K562 (cell line): ENCODE data around the gene DEFB124. TPM values are rescaled to one million over a fixed set of nuclear protein-coding genes. Genes with fewer than 3 reads are reported as not detected.

Source experiments
- ATAC-seq: fragments of 200-7000 bp; cut with Tn5 transposase; 3 replicates; pipeline ENCODE4 v1.9.1; 2020; ENCODE audit warnings: moderate library complexity
- BruUV-seq: library from RNA; stranded (reverse); fragments of 400-500 nt; replicated peaks from 2 replicates; lab custom pipeline; 2021; lab: Mats Ljungman, UMichigan
- CTCF ChIA-PET: fragments of 300-600 bp; formaldehyde crosslinking; extraction: SDS; loops from one replicate; lab custom pipeline; 2021; ENCODE audit warnings: low intra/inter-chr PET ratio; lab: Yijun Ruan, JAX
- POLR2A ChIA-PET: fragments of 300-600, 350-650 bp; sonication (Branson Sonifier 250); formaldehyde crosslinking; extraction: SDS; loops from one replicate; lab custom pipeline; 2021; ENCODE audit warnings: antibody characterized with exemption, inconsistent platforms; lab: Yijun Ruan, JAX
- DNase-seq, 4 experiments: peaks; one replicate each; pipeline versions ENCODE4 v3.0.0 to v3.0.0-alpha.2; 2011 to 2018; ENCODE audit warnings: low spot score in 3 of 4, mixed read lengths in 3 of 4; ENCODE audit errors: extremely low read depth in 1 of 4
- FAIRE-seq: peaks from 2 replicates; lab custom pipeline; 2011; peaks lifted over from hg19 to GRCh38; lab: Jason Lieb, UNC
- H2AFZ ChIP-seq: 2 replicates; pipeline ENCODE4 v1.6.0; 2011; ENCODE audit warnings: low read depth, low read length, control low read depth, inconsistent platforms
- H3K27ac ChIP-seq: fragments of 200-600 bp; 3 replicates; pipeline ENCODE4 v1.8.0; 2011; ENCODE audit warnings: low read depth, mild to moderate bottlenecking, control low read depth, inconsistent platforms, low read length, moderate library complexity, mixed read lengths; ENCODE audit errors: extremely low read depth
- H3K27me3 ChIP-seq, 2 experiments: fragments of 300-600 bp in 1 of 2; 2 replicates in 1 of 2; 3 replicates in 1 of 2; pipeline versions ENCODE4 v1.6.0 to v1.8.0; 2011; ENCODE audit warnings: inconsistent platforms in 2 of 2, low read length in 2 of 2, mild to moderate bottlenecking in 1 of 2, mixed read lengths in 1 of 2, moderate library complexity in 1 of 2; ENCODE audit not compliant: control insufficient read depth in 2 of 2, insufficient read depth in 2 of 2
- H3K36me3 ChIP-seq: fragments of 300-600 bp; 3 replicates; pipeline ENCODE4 v1.8.0; 2011; ENCODE audit warnings: mild to moderate bottlenecking, low read length, inconsistent platforms; ENCODE audit not compliant: control insufficient read depth, insufficient read depth
- H3K4me1 ChIP-seq, 2 experiments: fragments of 200-600 bp in 1 of 2; replicated peaks in 1 of 2; 2 replicates in 1 of 2; 3 replicates in 1 of 2; pipeline versions ENCODE4 v1.5.1 to v1.8.0; 2011; ENCODE audit warnings: inconsistent platforms in 2 of 2, low read length in 2 of 2, mild to moderate bottlenecking in 1 of 2, mixed read lengths in 1 of 2, moderate library complexity in 1 of 2; ENCODE audit not compliant: control insufficient read depth in 2 of 2, insufficient read depth in 2 of 2
- H3K4me2 ChIP-seq: 2 replicates; pipeline ENCODE4 v1.6.1; 2011; ENCODE audit warnings: low read length, control low read depth, inconsistent platforms, mixed read lengths; ENCODE audit not compliant: insufficient read depth
- H3K4me3 ChIP-seq: fragments of 200-600 bp; sonication (generic), shearing (Covaris generic); 2 replicates; pipeline ENCODE4 v1.5.1; 2016; ENCODE audit warnings: control low read depth, inconsistent platforms
- H3K79me2 ChIP-seq: fragments of 200-600 bp; 3 replicates; pipeline ENCODE4 v1.8.0; 2011; ENCODE audit warnings: low read length, inconsistent platforms; ENCODE audit not compliant: control insufficient read depth, insufficient read depth
- H3K9ac ChIP-seq, 2 experiments: 2 replicates each; pipeline versions ENCODE4 v1.6.0 to v1.6.1; 2011; ENCODE audit warnings: low read depth in 2 of 2, low read length in 2 of 2, control low read depth in 1 of 2, inconsistent platforms in 1 of 2, mild to moderate bottlenecking in 1 of 2, mixed read lengths in 1 of 2; ENCODE audit not compliant: insufficient read depth in 1 of 2
- H3K9me1 ChIP-seq: one replicate; pipeline ENCODE4 v1.6.0; 2011; ENCODE audit warnings: inconsistent platforms, mild to moderate bottlenecking, low read length, moderate library complexity; ENCODE audit not compliant: control insufficient read depth, insufficient read depth
- H3K9me3 ChIP-seq: replicated peaks from 2 replicates; pipeline ENCODE4 v1.5.1; 2011; ENCODE audit warnings: low read depth, low read length, inconsistent platforms; ENCODE audit not compliant: control insufficient read depth, insufficient read depth
- H4K20me1 ChIP-seq: replicated peaks from 2 replicates; pipeline ENCODE4 v1.6.1; 2011; ENCODE audit warnings: low read length, inconsistent platforms, mixed read lengths; ENCODE audit not compliant: control insufficient read depth, insufficient read depth
- ARID1B ChIP-seq: fragments of 450-650 bp; IDR thresholded peaks from 2 replicates; pipeline ENCODE4 v1.6.1; 2016; ENCODE audit warnings: antibody characterized with exemption, mild to moderate bottlenecking, inconsistent platforms
- FOSL1 ChIP-seq: fragments of 200-800 bp; sonication (Bioruptor generic); conservative IDR thresholded peaks from 2 replicates; pipeline ENCODE4 v1.6.1; 2016; ENCODE audit warnings: missing genetic modification characterization, missing compliant biosample characterization
- ILK ChIP-seq: fragments of 450-650 bp; IDR thresholded peaks from 2 replicates; pipeline ENCODE4 v1.6.1; 2016; ENCODE audit warnings: missing genetic modification characterization, low read depth, mild to moderate bottlenecking, missing compliant biosample characterization, moderate library complexity, borderline replicate concordance
- NFYB ChIP-seq: IDR thresholded peaks from 2 replicates; pipeline ENCODE4 v1.6.1; 2011; ENCODE audit warnings: mild to moderate bottlenecking, moderate library complexity; ENCODE audit not compliant: insufficient read length; ENCODE audit errors: extremely low read depth
- PATZ1 ChIP-seq: fragments of 250-450 bp; sonication (Bioruptor Pico); IDR thresholded peaks from 2 replicates; pipeline ENCODE4 v1.5.0; 2020; ENCODE audit warnings: mild to moderate bottlenecking, borderline replicate concordance
- PHF8 ChIP-seq: fragments of 200-600 bp; sonication (generic); IDR thresholded peaks from 2 replicates; pipeline ENCODE4 v1.6.1; 2012; ENCODE audit warnings: mixed run types, mild to moderate bottlenecking, inconsistent platforms, low read length, moderate library complexity, borderline replicate concordance
- ZNF354B ChIP-seq: fragments of 250-450 bp; sonication (Bioruptor Pico); IDR thresholded peaks from 2 replicates; pipeline ENCODE4 v1.4.0; 2020
- ZNF583 ChIP-seq: fragments of 250-450 bp; sonication (Bioruptor Pico); IDR thresholded peaks from 2 replicates; pipeline ENCODE4 v1.4.0; 2020
- WGBS: fragments of 100-300 bp; shearing (Covaris generic); methylation state at CpG from one replicate; pipeline ENCODE4 v1.1.6; 2016; ENCODE audit warnings: low coverage, mixed read lengths; ENCODE audit not compliant: insufficient coverage; ENCODE audit errors: missing lambda C conversion rate; 5-methylcytosine and 5-hydroxymethylcytosine counted together
- in situ Hi-C: fragments of 300-500 bp; cut with MboI; formaldehyde crosslinking; loops from 4 replicates; pipeline ENCODE4 v1.15.0; 2018; ENCODE audit warnings: inconsistent platforms, mixed read lengths
- intact Hi-C: fragments of 100-400 bp; cut with micrococcal nuclease; formaldehyde crosslinking; loops from 2 replicates; pipeline ENCODE4 v1.14.2; 2022
- polyA plus RNA-seq, 8 experiments: library from polyadenylated mRNA; depleted of rRNA in 4 of 8; stranded (reverse) in 5 of 8; unstranded in 3 of 8; fragments of >200 nt; fragmentation: Nextera tagmentation in 2 of 8; fragmentation: Illumina TruSeq in 1 of 8; extraction: Ambion mirVana in 2 of 8; extraction: Trizol in 1 of 8; gene quantifications; 2 replicates each; pipeline versions ENCODE4 v1.2.1 to v1.2.3, GENCODE V29; 2011 to 2014; ENCODE audit warnings: inconsistent platforms in 1 of 8, missing spikeins in 1 of 8
- total RNA-seq, 7 experiments: library from RNA; depleted of rRNA in 6 of 7; stranded (reverse); fragments of >200 nt in 6 of 7; fragmentation: Illumina TruSeq in 2 of 7; extraction: Trizol in 2 of 7; gene quantifications; 2 replicates each; pipeline versions ENCODE4 v1.2.1 to v1.2.3, GENCODE V29; 2011 to 2021; ENCODE audit warnings: low replicate concordance in 1 of 7
- TF ChIP-seq, protein P1 (sequence below): fragments of 200-800 bp; sonication (Bioruptor generic); IDR thresholded peaks from 2 replicates; pipeline ENCODE4 v1.6.1; 2017; ENCODE audit warnings: missing genetic modification characterization, missing compliant biosample characterization
- TF ChIP-seq, protein P2 (sequence below): fragments of 250-450 bp; sonication (Bioruptor Pico); IDR thresholded peaks from 2 replicates; pipeline ENCODE4 v1.4.0; 2020; ENCODE audit warnings: mild to moderate bottlenecking, moderate library complexity
- TF ChIP-seq, protein P3 (sequence below): sonication (generic); formaldehyde crosslinking; IDR thresholded peaks from 2 replicates; pipeline ENCODE4 v1.8.0; 2022; ENCODE audit warnings: mild to moderate bottlenecking, missing genetic modification reagents

The DEFB124 gene
- total and polyA plus RNA-seq, 9 of the 15 experiments (the other 6 are each of a cell fraction or from before 2014, with no cell fraction given): not detected

GRCh38 chr20:31505903-31506302 lies 31.0 kb upstream of the DEFB124 start:
- no TSS peak for BruUV-seq
- DNase-seq: peak in 1 of 4 experiments; percentile 12
- H3K27me3 ChIP-seq: no peaks in the 10 kb centered on the region
- H3K4me3 ChIP-seq: no peak overlapping the region
- WGBS: 28% methylated on average over 1 of the region's 1 CpG
- no peak overlapping the region for H3K27ac ChIP-seq
- intact Hi-C loops: no loop called here
- no peak for FAIRE-seq
- H4K20me1 ChIP-seq: no peaks in the 10 kb centered on the region
- no peaks in the 10 kb centered on the region for H3K9me1 ChIP-seq
- CTCF ChIA-PET: interaction anchor here (0.6 to 1.2 kb wide), 2 partner anchors 45 to 438 kb away, joined by 4 read pairs; no protein-coding TSS in a partner anchor
- no peak overlapping the region for H2AFZ ChIP-seq
- no peak overlapping the region for H3K4me2 ChIP-seq
- no peak for ATAC-seq
- H3K36me3 ChIP-seq: no peaks in the 10 kb centered on the region
- H3K4me1 ChIP-seq: peaks cover 4 to 6% of the 10 kb centered on the region in 2 experiments
- H3K9me3 ChIP-seq: no peaks in the 10 kb centered on the region; the same call in 1 of the 2 replicates
- in situ Hi-C loops: no loop called here
- H3K79me2 ChIP-seq: no peaks in the 10 kb centered on the region
- POLR2A ChIA-PET: no interaction called here
- no peak overlapping the region for H3K9ac ChIP-seq
- TF ChIP-seq PATZ1 (CRISPR knock-in tag): no peak
- no peak for TF ChIP-seq ARID1B
- TF ChIP-seq NFYB: no peak
- TF ChIP-seq FOSL1 (tag): 0 out of 2 replicates have a peak, but pooled peaks have one; percentile 40
- TF ChIP-seq, protein P1, sequence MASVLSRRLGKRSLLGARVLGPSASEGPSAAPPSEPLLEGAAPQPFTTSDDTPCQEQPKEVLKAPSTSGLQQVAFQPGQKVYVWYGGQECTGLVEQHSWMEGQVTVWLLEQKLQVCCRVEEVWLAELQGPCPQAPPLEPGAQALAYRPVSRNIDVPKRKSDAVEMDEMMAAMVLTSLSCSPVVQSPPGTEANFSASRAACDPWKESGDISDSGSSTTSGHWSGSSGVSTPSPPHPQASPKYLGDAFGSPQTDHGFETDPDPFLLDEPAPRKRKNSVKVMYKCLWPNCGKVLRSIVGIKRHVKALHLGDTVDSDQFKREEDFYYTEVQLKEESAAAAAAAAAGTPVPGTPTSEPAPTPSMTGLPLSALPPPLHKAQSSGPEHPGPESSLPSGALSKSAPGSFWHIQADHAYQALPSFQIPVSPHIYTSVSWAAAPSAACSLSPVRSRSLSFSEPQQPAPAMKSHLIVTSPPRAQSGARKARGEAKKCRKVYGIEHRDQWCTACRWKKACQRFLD (CRISPR knock-in tag): peak; percentile 74; the same call in 1 of the 2 replicates
- TF ChIP-seq ZNF583 (CRISPR knock-in tag): peak; percentile 86
- no peak for TF ChIP-seq PHF8
- TF ChIP-seq, protein P2, sequence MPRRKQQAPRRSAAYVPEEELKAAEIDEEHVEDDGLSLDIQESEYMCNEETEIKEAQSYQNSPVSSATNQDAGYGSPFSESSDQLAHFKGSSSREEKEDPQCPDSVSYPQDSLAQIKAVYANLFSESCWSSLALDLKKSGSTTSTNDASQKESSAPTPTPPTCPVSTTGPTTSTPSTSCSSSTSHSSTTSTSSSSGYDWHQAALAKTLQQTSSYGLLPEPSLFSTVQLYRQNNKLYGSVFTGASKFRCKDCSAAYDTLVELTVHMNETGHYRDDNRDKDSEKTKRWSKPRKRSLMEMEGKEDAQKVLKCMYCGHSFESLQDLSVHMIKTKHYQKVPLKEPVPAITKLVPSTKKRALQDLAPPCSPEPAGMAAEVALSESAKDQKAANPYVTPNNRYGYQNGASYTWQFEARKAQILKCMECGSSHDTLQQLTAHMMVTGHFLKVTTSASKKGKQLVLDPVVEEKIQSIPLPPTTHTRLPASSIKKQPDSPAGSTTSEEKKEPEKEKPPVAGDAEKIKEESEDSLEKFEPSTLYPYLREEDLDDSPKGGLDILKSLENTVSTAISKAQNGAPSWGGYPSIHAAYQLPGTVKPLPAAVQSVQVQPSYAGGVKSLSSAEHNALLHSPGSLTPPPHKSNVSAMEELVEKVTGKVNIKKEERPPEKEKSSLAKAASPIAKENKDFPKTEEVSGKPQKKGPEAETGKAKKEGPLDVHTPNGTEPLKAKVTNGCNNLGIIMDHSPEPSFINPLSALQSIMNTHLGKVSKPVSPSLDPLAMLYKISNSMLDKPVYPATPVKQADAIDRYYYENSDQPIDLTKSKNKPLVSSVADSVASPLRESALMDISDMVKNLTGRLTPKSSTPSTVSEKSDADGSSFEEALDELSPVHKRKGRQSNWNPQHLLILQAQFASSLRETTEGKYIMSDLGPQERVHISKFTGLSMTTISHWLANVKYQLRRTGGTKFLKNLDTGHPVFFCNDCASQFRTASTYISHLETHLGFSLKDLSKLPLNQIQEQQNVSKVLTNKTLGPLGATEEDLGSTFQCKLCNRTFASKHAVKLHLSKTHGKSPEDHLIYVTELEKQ (CRISPR knock-in tag): 0 out of 2 replicates have a peak, but pooled peaks have one; percentile 48
- TF ChIP-seq, protein P3, sequence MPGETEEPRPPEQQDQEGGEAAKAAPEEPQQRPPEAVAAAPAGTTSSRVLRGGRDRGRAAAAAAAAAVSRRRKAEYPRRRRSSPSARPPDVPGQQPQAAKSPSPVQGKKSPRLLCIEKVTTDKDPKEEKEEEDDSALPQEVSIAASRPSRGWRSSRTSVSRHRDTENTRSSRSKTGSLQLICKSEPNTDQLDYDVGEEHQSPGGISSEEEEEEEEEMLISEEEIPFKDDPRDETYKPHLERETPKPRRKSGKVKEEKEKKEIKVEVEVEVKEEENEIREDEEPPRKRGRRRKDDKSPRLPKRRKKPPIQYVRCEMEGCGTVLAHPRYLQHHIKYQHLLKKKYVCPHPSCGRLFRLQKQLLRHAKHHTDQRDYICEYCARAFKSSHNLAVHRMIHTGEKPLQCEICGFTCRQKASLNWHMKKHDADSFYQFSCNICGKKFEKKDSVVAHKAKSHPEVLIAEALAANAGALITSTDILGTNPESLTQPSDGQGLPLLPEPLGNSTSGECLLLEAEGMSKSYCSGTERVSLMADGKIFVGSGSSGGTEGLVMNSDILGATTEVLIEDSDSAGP (CRISPR knock-in tag): no peak
- 0 out of 2 replicates have a peak, but pooled peaks have one; percentile 32 for TF ChIP-seq ILK (tag)
- peak; percentile 49; the same call in 1 of the 2 replicates for TF ChIP-seq ZNF354B (CRISPR knock-in tag)
